Osteocyte (in vitro differentiated cells): ENCODE data around the gene RHO. TPM values are rescaled to one million over a fixed set of nuclear protein-coding genes. Genes with fewer than 3 reads are reported as not detected.
"Not testable (repeated sequence)": the region's sequence is repeated elsewhere in the genome, so short reads cannot be mapped to it uniquely, and the experiment has no call there.

ENCODE experiments used
- DNase-seq: peaks from one replicate; pipeline ENCODE4 v3.0.0; 2021; ENCODE audit warnings: mixed read lengths; ENCODE audit not compliant: unreplicated experiment; ENCODE audit errors: extremely low spot score
- H3K27ac Mint-ChIP-seq: one replicate; pipeline ENCODE4 v1.8.0; 2021; ENCODE audit warnings: mild to moderate bottlenecking, mixed read lengths; ENCODE audit not compliant: unreplicated experiment
- H3K27me3 Mint-ChIP-seq: one replicate; pipeline ENCODE4 v1.8.0; 2021; ENCODE audit warnings: mixed read lengths; ENCODE audit not compliant: unreplicated experiment
- H3K36me3 Mint-ChIP-seq: one replicate; pipeline ENCODE4 v1.8.0; 2021; ENCODE audit warnings: mixed read lengths; ENCODE audit not compliant: unreplicated experiment
- H3K4me1 Mint-ChIP-seq: one replicate; pipeline ENCODE4 v1.8.0; 2021; ENCODE audit warnings: mixed read lengths; ENCODE audit not compliant: unreplicated experiment
- H3K4me3 Mint-ChIP-seq: one replicate; pipeline ENCODE4 v1.8.0; 2021; ENCODE audit warnings: mild to moderate bottlenecking, moderate library complexity, mixed read lengths; ENCODE audit not compliant: unreplicated experiment
- H3K9me3 Mint-ChIP-seq: one replicate; pipeline ENCODE4 v1.8.0; 2021; ENCODE audit warnings: mixed read lengths; ENCODE audit not compliant: unreplicated experiment
- CTCF ChIP-seq: fragments of 200-600 bp; sonication (generic); IDR thresholded peaks from 2 replicates; pipeline ENCODE4 v1.5.0; 2021; ENCODE audit warnings: antibody characterized with exemption, mild to moderate bottlenecking, moderate library complexity
- total RNA-seq: library from RNA; stranded (reverse); gene quantifications from 2 replicates; pipeline ENCODE4 v1.2.1, GENCODE V29; 2021

The RHO gene
- total RNA-seq, 1 donor from 2014 or later: not detected

GRCh38 chr3:129514110-129514509 is 14.3 kb upstream of the RHO start:
- Mint-ChIP-seq H3K27me3 (no peaks in the 10 kb centered on the region), H3K4me3 (no peak overlapping the region), H3K4me1 (peaks cover 2% of the 10 kb centered on the region), H3K36me3 (peaks cover 18% of the 10 kb centered on the region), H3K27ac (no peak overlapping the region), H3K9me3 (no peaks in the 10 kb centered on the region)
- DNase-seq: no peak
- no peak for TF ChIP-seq CTCF

GRCh38 chr3:129514563-129514962 is 13.9 kb upstream of the RHO start:
- TF ChIP-seq CTCF: no peak
- Mint-ChIP-seq H3K4me3 (no peak overlapping the region), H3K9me3 (no peaks in the 10 kb centered on the region), H3K36me3 (peaks cover 18% of the 10 kb centered on the region), H3K27me3 (no peaks in the 10 kb centered on the region), H3K4me1 (peaks cover 2% of the 10 kb centered on the region), H3K27ac (no peak overlapping the region)
- no peak for DNase-seq

- not testable (repeated sequence) for H3K4me1 Mint-ChIP-seq, H3K4me3 Mint-ChIP-seq, H3K27ac Mint-ChIP-seq, H3K27me3 Mint-ChIP-seq, DNase-seq, H3K9me3 Mint-ChIP-seq
- H3K36me3 Mint-ChIP-seq: peaks cover 21% of the 10 kb centered on the region
Measured at GRCh38 chr3:129515108-129515820, 13.2 kb upstream of the RHO start.

- not testable (repeated sequence) for H3K9me3 Mint-ChIP-seq, H3K4me3 Mint-ChIP-seq, DNase-seq, H3K4me1 Mint-ChIP-seq, H3K27me3 Mint-ChIP-seq, H3K27ac Mint-ChIP-seq
- peaks cover 18% of the 10 kb centered on the region for H3K36me3 Mint-ChIP-seq
Measured at GRCh38 chr3:129515821-129516432, 12.5 kb upstream of the RHO start.

GRCh38 chr3:129517516-129517915 is 10.9 kb upstream of the RHO start:
- DNase-seq: no peak
- H3K9me3 Mint-ChIP-seq: no peaks in the 10 kb centered on the region
- H3K27ac Mint-ChIP-seq: no peak overlapping the region
- H3K4me3 Mint-ChIP-seq: no peak overlapping the region
- H3K27me3 Mint-ChIP-seq: no peaks in the 10 kb centered on the region
- H3K4me1 Mint-ChIP-seq: peaks cover 4% of the 10 kb centered on the region
- peaks cover 15% of the 10 kb centered on the region for H3K36me3 Mint-ChIP-seq
- TF ChIP-seq CTCF: no peak

- no peaks in the 10 kb centered on the region for H3K27me3 Mint-ChIP-seq
- TF ChIP-seq CTCF: no peak
- H3K27ac Mint-ChIP-seq: no peak overlapping the region
- H3K36me3 Mint-ChIP-seq: peaks cover 11% of the 10 kb centered on the region
- no peak overlapping the region for H3K4me3 Mint-ChIP-seq
- no peak for DNase-seq
- H3K9me3 Mint-ChIP-seq: no peaks in the 10 kb centered on the region
- H3K4me1 Mint-ChIP-seq: peaks cover 4% of the 10 kb centered on the region
Measured at GRCh38 chr3:129518038-129518561, 10.3 kb upstream of the RHO start.
